Transverse colon (tissue), 4 donors: ENCODE results near the gene SCLY. TPM values are rescaled to one million over a fixed set of nuclear protein-coding genes. Genes with fewer than 3 reads are reported as not detected.
A peak's percentile ranks its signal among the peaks of the same experiment; 100 is the strongest.

Experiments used
- DNase-seq: peaks from one replicate; pipeline ENCODE4 v3.0.0-alpha.2; 2019
- H3K27ac ChIP-seq, 4 donors: fragments of 200-600 bp; sonication (generic); 2 replicates each; pipeline ENCODE4 v1.5.1; 2016 to 2018; ENCODE audit warnings: inconsistent platforms in 4 of 4
- H3K27me3 ChIP-seq: fragments of 200-600 bp; sonication (generic); 2 replicates; pipeline ENCODE4 v1.5.1; 2017; ENCODE audit warnings: inconsistent platforms
- H3K36me3 ChIP-seq, 4 donors: fragments of 200-600 bp; sonication (generic); 2 replicates each; pipeline ENCODE4 v1.5.1; 2017 to 2019; ENCODE audit warnings: inconsistent platforms in 4 of 4
- H3K4me1 ChIP-seq, 4 donors: fragments of 200-600 bp; sonication (generic); 2 replicates each; pipeline ENCODE4 v1.5.1; 2017 to 2020; ENCODE audit warnings: inconsistent platforms in 4 of 4
- H3K4me3 ChIP-seq, 4 donors: fragments of 200-600 bp; sonication (generic); 1 replicate in 1 of 4; 2 replicates in 3 of 4; pipeline versions ENCODE4 v1.5.1 to v1.6.1; 2017 to 2019; ENCODE audit warnings: inconsistent platforms in 4 of 4
- H3K9me3 ChIP-seq, 2 donors: fragments of 200-600 bp; sonication (generic); 2 replicates each; pipeline ENCODE4 v1.5.1; 2017 to 2019; ENCODE audit warnings: inconsistent platforms in 2 of 2
- EP300 ChIP-seq: sonication (generic); formaldehyde crosslinking; IDR thresholded peaks from one replicate; pipeline ENCODE4 v1.6.1; 2017; ENCODE audit warnings: antibody characterized with exemption, low read depth
- POLR2A ChIP-seq: fragments of 450-650 bp; IDR thresholded peaks from one replicate; pipeline ENCODE4 v1.6.1; 2016; ENCODE audit warnings: antibody characterized with exemption, mild to moderate bottlenecking, moderate library complexity
- POLR2AphosphoS5 ChIP-seq, 3 donors: sonication (generic); formaldehyde crosslinking; IDR thresholded peaks; one replicate each; pipeline ENCODE4 v1.6.1; 2016; ENCODE audit warnings: antibody characterized with exemption in 3 of 3
- WGBS, 2 donors: methylation state at CpG; one replicate each; pipeline ENCODE4 v1.1.5; 2018; ENCODE audit warnings: low coverage in 1 of 2; 5-methylcytosine and 5-hydroxymethylcytosine counted together
- in situ Hi-C, 4 donors: fragments of 200-750 bp; cut with MboI; loops; one replicate each; pipeline versions ENCODE4 v1.15.0 to v1.15.1; 2017; ENCODE audit warnings: low sequenced_read_pairs in 3 of 4, low pct_ligation_motif_present in 1 of 4, low pct_unique_long_range_greater_than_20kb in 1 of 4
- intact Hi-C: fragments of 100-400 bp; cut with DNase I; formaldehyde crosslinking; loops from one replicate; pipeline ENCODE4 v1.15.1; 2023; ENCODE audit warnings: low total_unique reads
- total RNA-seq, 4 donors: library from RNA; depleted of rRNA; stranded (reverse); fragments of >200 nt; gene quantifications; one replicate each; pipeline ENCODE4 v1.1.0, GENCODE V29; 2016
- TF ChIP-seq, protein P1 (sequence below), 5 experiments: fragments of 200-600 bp in 3 of 5; fragments of 450-650 bp in 2 of 5; sonication (generic) in 3 of 5; IDR thresholded peaks; 1 replicate in 2 of 5; 2 replicates in 3 of 5; pipeline ENCODE4 v1.5.1; 2016 to 2017; ENCODE audit warnings: antibody characterized with exemption in 5 of 5, inconsistent platforms in 3 of 5, mild to moderate bottlenecking in 2 of 5, moderate library complexity in 1 of 5

SCLY gene
- total RNA-seq, 4 donors from 2014 or later, result 9.4 to 24.3 (median 11.1) TPM

GRCh38 chr2:238137885-238138284 is 77.1 kb downstream of the SCLY start:
- intact Hi-C loops (no loop called here), in situ Hi-C loops (no loop called here)
- WGBS, 2 donors, result 87% methylated on average over 13 of the region's 13 CpGs; no CpG with 5 or more reads in 1 of the 2 donors
- Histone ChIP-seq H3K27me3 (no peaks in the 10 kb centered on the region), H3K4me3 (no peak overlapping the region), H3K27ac (no peak overlapping the region), H3K36me3 (no peaks in the 10 kb centered on the region), H3K9me3 (no peaks in the 10 kb centered on the region), H3K4me1 (peaks cover 7 to 27% (median 19%) of the 10 kb centered on the region in 4 donors)
- no peak for DNase-seq
- TF ChIP-seq, protein P1, sequence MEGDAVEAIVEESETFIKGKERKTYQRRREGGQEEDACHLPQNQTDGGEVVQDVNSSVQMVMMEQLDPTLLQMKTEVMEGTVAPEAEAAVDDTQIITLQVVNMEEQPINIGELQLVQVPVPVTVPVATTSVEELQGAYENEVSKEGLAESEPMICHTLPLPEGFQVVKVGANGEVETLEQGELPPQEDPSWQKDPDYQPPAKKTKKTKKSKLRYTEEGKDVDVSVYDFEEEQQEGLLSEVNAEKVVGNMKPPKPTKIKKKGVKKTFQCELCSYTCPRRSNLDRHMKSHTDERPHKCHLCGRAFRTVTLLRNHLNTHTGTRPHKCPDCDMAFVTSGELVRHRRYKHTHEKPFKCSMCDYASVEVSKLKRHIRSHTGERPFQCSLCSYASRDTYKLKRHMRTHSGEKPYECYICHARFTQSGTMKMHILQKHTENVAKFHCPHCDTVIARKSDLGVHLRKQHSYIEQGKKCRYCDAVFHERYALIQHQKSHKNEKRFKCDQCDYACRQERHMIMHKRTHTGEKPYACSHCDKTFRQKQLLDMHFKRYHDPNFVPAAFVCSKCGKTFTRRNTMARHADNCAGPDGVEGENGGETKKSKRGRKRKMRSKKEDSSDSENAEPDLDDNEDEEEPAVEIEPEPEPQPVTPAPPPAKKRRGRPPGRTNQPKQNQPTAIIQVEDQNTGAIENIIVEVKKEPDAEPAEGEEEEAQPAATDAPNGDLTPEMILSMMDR (IDR thresholded peaks at IDR 0.05), result no peak
- no peak for TF ChIP-seq POLR2AphosphoS5 (IDR thresholded peaks at IDR 0.05)
- TF ChIP-seq EP300, result no peak
- TF ChIP-seq POLR2A, result no peak

DNA sequence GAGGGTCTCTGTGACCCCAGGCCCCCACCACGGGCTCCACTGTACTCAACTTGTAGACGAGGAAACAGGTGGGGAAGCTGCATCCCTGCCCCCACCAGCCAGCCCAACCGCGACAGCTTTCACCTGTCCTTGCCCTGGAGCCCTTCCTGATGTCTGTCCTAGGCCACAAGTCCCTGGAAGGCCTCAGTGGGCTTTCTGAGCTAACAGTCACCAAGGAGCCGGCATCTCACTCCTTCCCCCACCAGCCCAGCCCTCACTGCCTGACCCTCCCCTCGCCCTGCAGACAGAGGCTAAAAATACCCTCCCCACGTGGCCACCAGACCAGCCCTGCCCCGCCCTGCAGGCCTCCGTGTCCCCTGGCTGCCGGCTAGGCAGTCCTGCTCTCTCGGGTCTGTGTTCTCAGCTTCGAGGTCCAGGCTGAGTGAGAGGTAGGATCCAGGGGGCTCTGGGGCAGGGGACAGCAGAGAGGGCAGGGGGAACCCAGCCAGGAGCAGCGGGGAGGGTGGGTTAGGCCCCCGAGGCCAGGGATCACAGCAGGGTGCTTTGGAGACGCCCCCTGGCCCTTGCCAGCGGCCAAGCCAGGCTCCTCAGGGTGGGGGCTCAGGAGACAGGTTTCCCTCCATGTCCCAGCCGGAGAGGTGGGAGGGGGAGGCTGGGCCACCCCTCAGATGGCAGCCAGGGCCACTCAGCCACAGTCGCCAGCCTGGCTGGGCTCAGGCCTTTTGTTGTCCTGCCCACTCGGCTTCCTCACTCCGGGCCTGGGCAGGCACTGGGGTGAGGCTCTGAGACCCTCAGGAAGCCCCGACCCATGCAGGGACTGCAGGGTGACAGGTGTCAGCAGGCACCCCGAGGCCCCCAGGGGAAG is 77.8 kb downstream of the SCLY start, which contains the start of gene KLHL30:
Gene KLHL30, plus strand, starts transcription at position 338 of the 865 bp plus-strand sequence. CDS start 2,087 bp downstream, outside the sequence.
- DNase-seq, result no peak
- 57% methylated on average over 16 of the region's 22 CpGs; no CpG with 5 or more reads in 1 of the 2 donors for WGBS, 2 donors
- no peak for TF ChIP-seq EP300
- no peak for TF ChIP-seq POLR2A
- no peak for TF ChIP-seq POLR2AphosphoS5 (IDR thresholded peaks at IDR 0.05)
- TF ChIP-seq, protein P1 (IDR thresholded peaks at IDR 0.05), result no peak
- in situ Hi-C loops, result no loop called here
- intact Hi-C loops, result no loop called here
- no peaks in the 10 kb centered on the region for H3K9me3 ChIP-seq
- H3K4me1 ChIP-seq, result peaks cover 7 to 33% (median 26%) of the 10 kb centered on the region in 4 donors
- H3K27ac ChIP-seq, result no peak within 1 kb of the TSS
- H3K27me3 ChIP-seq, result peaks cover 5% of the 10 kb centered on the region
- no peaks in the 10 kb centered on the region for H3K36me3 ChIP-seq
- H3K4me3 ChIP-seq, result peak within 1 kb of the TSS in 1 of 4 donors; percentile 1

- TF ChIP-seq POLR2A (no peak), EP300 (no peak)
- TF ChIP-seq, protein P1 (IDR thresholded peaks at IDR 0.05), result peak; percentile 45 to 62 (median 47)
- peaks cover 7 to 36% (median 29%) of the 10 kb centered on the region in 4 donors for H3K4me1 ChIP-seq
- intact Hi-C loops, result loop anchor here (10.0 kb wide), 1 partner anchor 285 kb away; the partner anchor contains the start of gene RAMP1
- no peaks in the 10 kb centered on the region for H3K9me3 ChIP-seq
- no peak for DNase-seq
- peak overlapping the region in 1 of 4 donors; percentile 1 for H3K4me3 ChIP-seq
- in situ Hi-C loops, result no loop called here
- 56% methylated on average over 51 of the region's 56 CpGs; no CpG with 5 or more reads in 1 of the 2 donors for WGBS, 2 donors
- H3K27ac ChIP-seq, result no peak overlapping the region
- peaks cover 5% of the 10 kb centered on the region for H3K27me3 ChIP-seq
- no peaks in the 10 kb centered on the region for H3K36me3 ChIP-seq
Measured at GRCh38 chr2:238139196-238140039, 78.6 kb downstream of the SCLY start.

GRCh38 chr2:238140040-238140439 is 79.2 kb downstream of the SCLY start:
- Histone ChIP-seq H3K27me3 (peaks cover 5% of the 10 kb centered on the region), H3K4me1 (peaks cover 7 to 36% (median 29%) of the 10 kb centered on the region in 4 donors), H3K9me3 (no peaks in the 10 kb centered on the region), H3K27ac (no peak overlapping the region), H3K4me3 (no peak overlapping the region), H3K36me3 (no peaks in the 10 kb centered on the region)
- TF ChIP-seq EP300 (no peak), POLR2AphosphoS5 (IDR thresholded peaks at IDR 0.05) (no peak), POLR2A (no peak)
- TF ChIP-seq, protein P1 (IDR thresholded peaks at IDR 0.05), result no peak
- DNase-seq, result no peak
- in situ Hi-C loops, result no loop called here
- intact Hi-C loops, result loop anchor here (10.0 kb wide), 1 partner anchor 285 kb away; the partner anchor contains the start of gene RAMP1
- 67% methylated on average over 7 of the region's 7 CpGs; no CpG with 5 or more reads in 1 of the 2 donors for WGBS, 2 donors
